ENCODE data around the gene SORCS3. TPM values are rescaled to one million over a fixed set of nuclear protein-coding genes. Genes with fewer than 3 reads are reported as not detected.

Gene SORCS3
- total RNA-seq, 1 donor from 2014 or later: 4.2 TPM

GRCh38 chr10:104903433-104903832 is 262.3 kb downstream of the SORCS3 start:
- H3K9me3 Mint-ChIP-seq: no peaks in the 10 kb centered on the region
- no peak for DNase-seq (ENCODE audit: extremely low spot score, unreplicated experiment)
- H3K4me3 Mint-ChIP-seq: no peak overlapping the region
- peaks cover 16% of the 10 kb centered on the region for H3K27me3 Mint-ChIP-seq
- H3K4me1 Mint-ChIP-seq (ENCODE audit: unreplicated experiment): peaks cover 7% of the 10 kb centered on the region
- TF ChIP-seq, protein P1, sequence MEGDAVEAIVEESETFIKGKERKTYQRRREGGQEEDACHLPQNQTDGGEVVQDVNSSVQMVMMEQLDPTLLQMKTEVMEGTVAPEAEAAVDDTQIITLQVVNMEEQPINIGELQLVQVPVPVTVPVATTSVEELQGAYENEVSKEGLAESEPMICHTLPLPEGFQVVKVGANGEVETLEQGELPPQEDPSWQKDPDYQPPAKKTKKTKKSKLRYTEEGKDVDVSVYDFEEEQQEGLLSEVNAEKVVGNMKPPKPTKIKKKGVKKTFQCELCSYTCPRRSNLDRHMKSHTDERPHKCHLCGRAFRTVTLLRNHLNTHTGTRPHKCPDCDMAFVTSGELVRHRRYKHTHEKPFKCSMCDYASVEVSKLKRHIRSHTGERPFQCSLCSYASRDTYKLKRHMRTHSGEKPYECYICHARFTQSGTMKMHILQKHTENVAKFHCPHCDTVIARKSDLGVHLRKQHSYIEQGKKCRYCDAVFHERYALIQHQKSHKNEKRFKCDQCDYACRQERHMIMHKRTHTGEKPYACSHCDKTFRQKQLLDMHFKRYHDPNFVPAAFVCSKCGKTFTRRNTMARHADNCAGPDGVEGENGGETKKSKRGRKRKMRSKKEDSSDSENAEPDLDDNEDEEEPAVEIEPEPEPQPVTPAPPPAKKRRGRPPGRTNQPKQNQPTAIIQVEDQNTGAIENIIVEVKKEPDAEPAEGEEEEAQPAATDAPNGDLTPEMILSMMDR (conservative IDR thresholded peaks at IDR 0.05): no peak
- no peak overlapping the region for H3K27ac Mint-ChIP-seq
- no peaks in the 10 kb centered on the region for H3K36me3 Mint-ChIP-seq

GRCh38 chr10:104904753-104905323 is 263.7 kb downstream of the SORCS3 start:
- Mint-ChIP-seq H3K4me1 (ENCODE audit: unreplicated experiment) (peaks cover 10% of the 10 kb centered on the region), H3K4me3 (no peak overlapping the region), H3K9me3 (no peaks in the 10 kb centered on the region), H3K36me3 (no peaks in the 10 kb centered on the region), H3K27me3 (peaks cover 13% of the 10 kb centered on the region), H3K27ac (no peak overlapping the region)
- TF ChIP-seq, protein P1 (conservative IDR thresholded peaks at IDR 0.05): no peak
- no peak for DNase-seq (ENCODE audit: extremely low spot score, unreplicated experiment)

GRCh38 chr10:104906112-104906511 is 265.0 kb downstream of the SORCS3 start:
- peaks cover 10% of the 10 kb centered on the region for H3K4me1 Mint-ChIP-seq (ENCODE audit: unreplicated experiment)
- H3K27ac Mint-ChIP-seq: no peak overlapping the region
- TF ChIP-seq, protein P1 (conservative IDR thresholded peaks at IDR 0.05): no peak
- H3K4me3 Mint-ChIP-seq: no peak overlapping the region
- H3K27me3 Mint-ChIP-seq: peaks cover 12% of the 10 kb centered on the region
- H3K36me3 Mint-ChIP-seq: no peaks in the 10 kb centered on the region
- no peaks in the 10 kb centered on the region for H3K9me3 Mint-ChIP-seq
- no peak for DNase-seq (ENCODE audit: extremely low spot score, unreplicated experiment)

DNA sequence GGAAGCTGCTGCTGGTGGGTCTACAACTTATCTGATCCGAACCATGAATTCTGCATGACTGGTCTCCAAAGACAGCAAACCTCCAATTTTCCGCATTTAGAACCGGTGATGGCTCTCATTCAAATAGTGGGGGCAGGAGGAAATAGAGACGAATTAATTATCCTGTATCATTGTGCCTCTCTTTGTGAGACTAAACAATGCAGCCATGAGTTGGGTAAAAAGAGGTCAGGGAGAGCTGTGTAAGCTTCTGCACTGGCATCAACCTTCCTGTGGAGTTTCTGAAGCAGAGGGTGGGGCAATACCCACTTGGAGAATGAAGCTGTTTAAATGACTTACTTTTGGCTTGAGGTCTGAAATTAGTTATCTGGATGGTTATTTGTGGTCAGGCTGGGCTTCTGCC is 266.4 kb downstream of the SORCS3 start:
- Mint-ChIP-seq H3K4me3 (no peak overlapping the region), H3K27ac (no peak overlapping the region), H3K27me3 (peaks cover 13% of the 10 kb centered on the region), H3K4me1 (ENCODE audit: unreplicated experiment) (peaks cover 10% of the 10 kb centered on the region), H3K9me3 (no peaks in the 10 kb centered on the region), H3K36me3 (no peaks in the 10 kb centered on the region)
- TF ChIP-seq, protein P1 (conservative IDR thresholded peaks at IDR 0.05): no peak
- no peak for DNase-seq (ENCODE audit: extremely low spot score, unreplicated experiment)

DNA sequence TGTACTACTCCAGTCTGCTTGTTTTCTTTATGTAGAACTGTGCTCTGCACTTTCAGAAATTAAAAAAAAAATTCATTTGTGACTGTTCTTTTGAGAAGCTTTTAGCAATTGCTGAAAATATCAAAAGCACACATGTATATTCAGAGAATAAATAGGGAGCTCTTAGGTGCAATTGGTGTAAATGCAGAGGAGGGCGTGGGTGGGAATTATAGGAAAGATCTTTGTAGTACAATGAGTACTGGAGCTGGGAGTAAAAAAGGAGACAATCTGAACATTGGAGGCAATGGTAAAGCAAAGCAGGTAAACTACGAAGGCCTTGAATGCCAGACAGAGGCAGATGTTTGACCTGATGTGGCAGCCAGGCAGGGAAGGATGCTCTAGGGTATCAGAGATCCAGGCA is 267.5 kb downstream of the SORCS3 start:
- no peaks in the 10 kb centered on the region for H3K9me3 Mint-ChIP-seq
- no peak overlapping the region for H3K4me3 Mint-ChIP-seq
- H3K36me3 Mint-ChIP-seq: no peaks in the 10 kb centered on the region
- TF ChIP-seq, protein P1 (conservative IDR thresholded peaks at IDR 0.05): no peak
- peaks cover 10% of the 10 kb centered on the region for H3K4me1 Mint-ChIP-seq (ENCODE audit: unreplicated experiment)
- no peak overlapping the region for H3K27ac Mint-ChIP-seq
- H3K27me3 Mint-ChIP-seq: peaks cover 22% of the 10 kb centered on the region
- DNase-seq (ENCODE audit: extremely low spot score, unreplicated experiment): no peak

- TF ChIP-seq, protein P1 (conservative IDR thresholded peaks at IDR 0.05): no peak
- peaks cover 23% of the 10 kb centered on the region for H3K27me3 Mint-ChIP-seq
- peaks cover 10% of the 10 kb centered on the region for H3K4me1 Mint-ChIP-seq (ENCODE audit: unreplicated experiment)
- no peak for DNase-seq (ENCODE audit: extremely low spot score, unreplicated experiment)
- H3K27ac Mint-ChIP-seq: no peak overlapping the region
- H3K36me3 Mint-ChIP-seq: no peaks in the 10 kb centered on the region
- H3K4me3 Mint-ChIP-seq: no peak overlapping the region
- H3K9me3 Mint-ChIP-seq: no peaks in the 10 kb centered on the region
These were observed 269.6 kb downstream of the SORCS3 start for GRCh38 chr10:104910712-104911111.
